HFF-Myc (cell line): Measurements from ENCODE around the gene LDAH.

Source experiments
- DNase-seq: peaks from one replicate; pipeline ENCODE4 v3.0.0-alpha.2; 2011; ENCODE audit warnings: low read depth; ENCODE audit errors: extremely low read depth
- H3K4me3 ChIP-seq: replicated peaks from 2 replicates; pipeline ENCODE4 v1.5.1; 2011; ENCODE audit warnings: low read depth, mild to moderate bottlenecking, control low read depth, low read length
- TF ChIP-seq, protein P1 (sequence below): IDR thresholded peaks from 2 replicates; pipeline ENCODE4 v1.5.1; 2012; ENCODE audit warnings: mild to moderate bottlenecking, low read depth, low read length, control low read depth; ENCODE audit errors: missing control alignments

LDAH gene

DNA sequence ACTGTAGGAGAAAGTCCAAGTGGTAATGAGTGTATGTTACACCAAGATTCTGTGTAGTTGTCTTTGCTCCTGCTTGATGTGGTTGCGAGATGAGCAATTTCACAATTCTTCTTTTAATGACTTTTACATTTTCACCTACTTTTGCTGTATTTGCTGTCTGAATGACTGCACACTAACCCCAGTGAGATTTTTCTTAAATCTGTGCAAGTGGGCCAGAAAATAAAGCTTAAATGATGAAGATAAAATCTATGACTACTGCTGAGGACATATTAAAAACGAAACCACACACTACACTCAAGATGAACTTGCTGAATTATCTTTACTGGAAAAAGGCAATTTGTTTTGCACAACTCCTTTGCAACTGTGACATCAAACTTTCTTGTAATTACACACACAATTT, 4.1 kb downstream of the LDAH start:
- TF ChIP-seq, protein P1, sequence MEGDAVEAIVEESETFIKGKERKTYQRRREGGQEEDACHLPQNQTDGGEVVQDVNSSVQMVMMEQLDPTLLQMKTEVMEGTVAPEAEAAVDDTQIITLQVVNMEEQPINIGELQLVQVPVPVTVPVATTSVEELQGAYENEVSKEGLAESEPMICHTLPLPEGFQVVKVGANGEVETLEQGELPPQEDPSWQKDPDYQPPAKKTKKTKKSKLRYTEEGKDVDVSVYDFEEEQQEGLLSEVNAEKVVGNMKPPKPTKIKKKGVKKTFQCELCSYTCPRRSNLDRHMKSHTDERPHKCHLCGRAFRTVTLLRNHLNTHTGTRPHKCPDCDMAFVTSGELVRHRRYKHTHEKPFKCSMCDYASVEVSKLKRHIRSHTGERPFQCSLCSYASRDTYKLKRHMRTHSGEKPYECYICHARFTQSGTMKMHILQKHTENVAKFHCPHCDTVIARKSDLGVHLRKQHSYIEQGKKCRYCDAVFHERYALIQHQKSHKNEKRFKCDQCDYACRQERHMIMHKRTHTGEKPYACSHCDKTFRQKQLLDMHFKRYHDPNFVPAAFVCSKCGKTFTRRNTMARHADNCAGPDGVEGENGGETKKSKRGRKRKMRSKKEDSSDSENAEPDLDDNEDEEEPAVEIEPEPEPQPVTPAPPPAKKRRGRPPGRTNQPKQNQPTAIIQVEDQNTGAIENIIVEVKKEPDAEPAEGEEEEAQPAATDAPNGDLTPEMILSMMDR = no peak
- DNase-seq = no peak
- no peak overlapping the region for H3K4me3 ChIP-seq

DNA sequence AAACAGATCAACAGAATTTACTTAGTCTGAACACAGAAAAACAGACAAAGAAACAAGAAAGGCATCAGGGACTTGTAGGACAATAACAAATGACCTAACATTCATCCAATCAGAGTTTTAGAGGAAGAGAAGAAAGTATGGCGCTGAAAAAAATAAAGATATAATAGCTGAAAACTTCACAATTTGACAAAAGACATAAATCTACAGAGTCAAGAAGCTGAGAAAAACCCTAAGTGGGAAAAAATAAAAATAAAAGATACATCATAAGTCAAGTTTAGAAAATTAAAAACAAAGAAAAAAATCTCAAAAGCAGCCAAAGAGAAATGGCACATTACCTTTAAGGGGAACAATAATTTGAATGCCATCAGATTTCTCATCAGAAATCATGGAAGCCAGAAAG, 7.7 kb downstream of the LDAH start:
- DNase-seq = no peak
- TF ChIP-seq, protein P1 = no peak
- no peak overlapping the region for H3K4me3 ChIP-seq

DNA sequence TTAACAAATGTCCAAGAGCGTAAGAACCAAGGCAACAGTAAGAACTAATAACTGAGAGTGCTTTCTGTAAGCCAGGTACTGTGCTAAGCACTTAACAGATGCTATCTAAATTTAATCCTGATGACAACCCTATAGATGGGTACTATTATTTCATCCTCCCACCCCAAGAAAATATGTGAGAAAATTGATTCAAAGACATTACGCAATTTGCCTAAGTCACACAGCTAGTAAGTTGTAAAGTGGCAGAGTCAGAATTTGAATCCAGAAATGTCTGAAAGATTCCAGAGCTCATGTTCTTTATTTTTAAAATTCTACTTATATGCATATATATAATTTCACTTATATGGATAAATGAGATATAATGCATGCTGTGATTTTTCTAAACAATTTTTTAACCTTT, 10.1 kb downstream of the LDAH start:
- H3K4me3 ChIP-seq = no peak overlapping the region
- no peak for DNase-seq
- TF ChIP-seq, protein P1 = no peak

DNA sequence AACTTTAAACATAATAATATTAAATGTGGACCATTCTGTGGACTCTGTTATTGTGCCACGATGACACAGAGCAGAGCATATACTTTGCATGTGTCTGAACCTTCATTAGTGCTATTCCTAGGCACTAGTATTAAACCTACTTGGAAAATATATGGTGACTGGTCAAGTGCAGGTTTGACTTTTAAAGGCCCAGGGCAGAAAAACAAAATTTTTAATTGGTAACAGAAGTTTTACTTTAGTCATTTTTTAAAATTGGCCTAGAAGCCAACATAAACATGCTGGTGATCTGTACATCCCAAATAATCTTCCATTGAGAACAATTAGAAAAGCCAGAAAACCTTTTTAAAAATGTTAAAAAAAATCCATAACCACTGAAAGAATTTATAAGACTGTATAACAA, 16.6 kb downstream of the LDAH start:
- DNase-seq = no peak
- TF ChIP-seq, protein P1 = no peak
- no peak overlapping the region for H3K4me3 ChIP-seq

DNA sequence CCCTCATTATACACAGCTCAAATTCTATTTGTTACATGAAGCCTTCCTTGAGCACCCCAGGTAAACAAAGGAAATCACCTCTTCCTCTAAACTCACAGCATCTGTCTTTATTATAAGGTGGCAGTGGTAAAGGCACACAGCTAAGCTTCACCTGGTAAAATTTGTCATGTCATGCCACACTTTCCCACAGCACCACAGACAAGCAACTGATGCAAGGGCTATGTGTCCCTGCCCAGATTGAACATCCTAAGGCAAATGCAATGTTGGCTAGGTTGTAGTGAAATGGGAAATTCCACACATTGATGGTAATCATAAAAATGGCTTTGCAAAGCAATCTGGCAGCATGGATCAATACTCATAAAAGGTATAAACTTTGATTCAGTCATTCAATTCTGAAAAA, 18.9 kb downstream of the LDAH start:
- no peak overlapping the region for H3K4me3 ChIP-seq
- DNase-seq = no peak
- TF ChIP-seq, protein P1 = no peak

DNA sequence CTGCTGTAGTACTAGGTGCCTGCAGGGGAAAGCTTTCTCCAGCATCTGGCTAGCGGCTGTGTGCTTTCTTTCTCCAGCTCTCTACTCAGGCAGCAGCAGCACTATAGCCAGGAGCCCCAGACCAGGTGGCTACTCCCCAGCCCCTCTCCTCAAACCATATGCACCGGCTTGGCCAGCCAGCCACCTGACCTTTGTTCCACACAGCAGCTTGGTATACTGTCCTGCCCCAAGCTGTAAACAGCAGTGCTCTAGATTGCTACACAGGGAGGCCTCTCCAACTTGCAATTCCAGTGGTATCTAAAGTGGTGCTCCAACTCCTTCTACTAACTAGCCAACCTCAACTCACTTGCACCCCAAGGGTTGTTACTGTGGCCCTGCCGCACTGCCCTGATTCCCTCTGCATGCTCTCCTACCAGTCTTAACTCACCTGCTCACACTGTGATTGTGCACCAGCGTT, 19.6 kb downstream of the LDAH start:
- no peak overlapping the region for H3K4me3 ChIP-seq
- TF ChIP-seq, protein P1 = no peak
- DNase-seq = peak; percentile 11

DNA sequence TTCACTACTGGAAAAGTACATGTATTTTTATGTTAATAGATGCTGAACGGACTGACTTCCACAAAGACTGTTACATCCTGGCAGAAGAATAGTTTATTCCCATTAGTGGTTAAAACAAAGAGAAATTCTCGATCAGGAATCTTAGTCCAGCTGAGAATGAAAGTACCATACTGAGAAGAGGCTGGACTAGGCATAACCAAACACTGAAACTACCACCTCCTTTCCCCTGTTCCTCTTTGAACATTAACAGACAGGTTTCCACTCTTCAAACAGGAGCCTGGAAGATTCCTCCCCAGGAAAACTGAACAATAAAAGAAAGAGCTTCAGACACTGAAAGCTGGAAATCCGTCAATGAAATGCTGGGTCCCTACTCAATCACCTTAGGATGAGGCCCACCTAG, 25.8 kb downstream of the LDAH start:
- H3K4me3 ChIP-seq = no peak overlapping the region
- DNase-seq = no peak
- TF ChIP-seq, protein P1 = no peak
